IMR-90 (cell line): ENCODE data around the gene RNF181. TPM values are rescaled to one million over a fixed set of nuclear protein-coding genes. Genes with fewer than 3 reads are reported as not detected.

Experiments
- ATAC-seq: fragments of 200-7000 bp; cut with Tn5 transposase; 2 replicates; pipeline ENCODE4 v1.9.1; 2020; ENCODE audit warnings: low read depth, mild to moderate bottlenecking, moderate library complexity
- BruUV-seq: library from RNA; stranded (reverse); fragments of 400-500 nt; replicated peaks from 2 replicates; lab custom pipeline; 2021; lab: Mats Ljungman, UMichigan
- CTCF ChIA-PET: fragments of 300-600 bp; formaldehyde crosslinking; extraction: SDS; loops from one replicate; lab custom pipeline; 2021; ENCODE audit warnings: antibody characterized with exemption; lab: Yijun Ruan, JAX
- POLR2A ChIA-PET: fragments of 300-600 bp; sonication (Branson Sonifier 250); formaldehyde crosslinking; loops from one replicate; lab custom pipeline; 2022; ENCODE audit warnings: antibody characterized with exemption; ENCODE audit not compliant: unreplicated experiment; lab: Charles Lee
- DNase-seq: peaks from one replicate; pipeline ENCODE4 v3.0.0; 2013
- H2AFZ ChIP-seq: replicated peaks from 2 replicates; pipeline ENCODE3; 2013; ENCODE audit warnings: low read length, mild to moderate bottlenecking; ENCODE audit not compliant: poor library complexity
- H2AK5ac ChIP-seq: 2 replicates; pipeline ENCODE4 v1.6.1; 2013; ENCODE audit warnings: low read depth, low read length, inconsistent platforms
- H2AK9ac ChIP-seq: replicated peaks from 2 replicates; pipeline ENCODE3; 2013; ENCODE audit warnings: mild to moderate bottlenecking, low read depth, low read length, moderate library complexity; ENCODE audit not compliant: poor library complexity
- H2BK120ac ChIP-seq: 2 replicates; pipeline ENCODE4 v1.6.1; 2013; ENCODE audit warnings: low read depth, low read length, inconsistent platforms
- H2BK15ac ChIP-seq: 3 replicates; pipeline ENCODE4 v1.6.1; 2013; ENCODE audit warnings: low read depth, low read length, inconsistent platforms
- H2BK20ac ChIP-seq: 2 replicates; pipeline ENCODE4 v1.6.1; 2013; ENCODE audit warnings: low read depth, mild to moderate bottlenecking, inconsistent platforms, low read length, moderate library complexity
- H2BK5ac ChIP-seq: 2 replicates; pipeline ENCODE4 v1.6.1; 2013; ENCODE audit warnings: mild to moderate bottlenecking, low read depth, low read length, inconsistent platforms; ENCODE audit not compliant: poor library complexity, severe bottlenecking
- H3K14ac ChIP-seq: replicated peaks from 2 replicates; pipeline ENCODE4 v1.6.1; 2013; ENCODE audit warnings: low read depth, low read length, inconsistent platforms
- H3K18ac ChIP-seq: 2 replicates; pipeline ENCODE4 v1.6.1; 2013; ENCODE audit warnings: low read depth, low read length, control low read depth
- H3K23ac ChIP-seq: 2 replicates; pipeline ENCODE4 v1.6.1; 2013; ENCODE audit warnings: low read depth, low read length, inconsistent platforms
- H3K27ac ChIP-seq: 2 replicates; pipeline ENCODE4 v1.5.1; 2013; ENCODE audit warnings: mild to moderate bottlenecking, control low read depth, low read length; ENCODE audit not compliant: insufficient read depth
- H3K27me3 ChIP-seq: 2 replicates; pipeline ENCODE4 v1.6.1; 2013; ENCODE audit warnings: low read length; ENCODE audit not compliant: control insufficient read depth, insufficient read depth
- H3K36me3 ChIP-seq: 2 replicates; pipeline ENCODE4 v1.6.1; 2013; ENCODE audit warnings: low read length, mixed read lengths; ENCODE audit not compliant: control insufficient read depth, insufficient read depth
- H3K4ac ChIP-seq: 2 replicates; pipeline ENCODE4 v1.6.1; 2013; ENCODE audit warnings: low read depth, low read length, inconsistent platforms
- H3K4me1 ChIP-seq: 2 replicates; pipeline ENCODE4 v1.6.1; 2013; ENCODE audit warnings: low read length, mixed read lengths; ENCODE audit not compliant: control insufficient read depth, insufficient read depth
- H3K4me2 ChIP-seq: 2 replicates; pipeline ENCODE4 v1.6.1; 2013; ENCODE audit warnings: low read depth, mild to moderate bottlenecking, control low read depth, low read length, moderate library complexity
- H3K4me3 ChIP-seq: 2 replicates; pipeline ENCODE4 v1.5.1; 2013; ENCODE audit warnings: low read depth, mild to moderate bottlenecking, control low read depth, low read length, moderate library complexity; ENCODE audit not compliant: insufficient read depth
- H3K56ac ChIP-seq: 2 replicates; pipeline ENCODE4 v1.6.1; 2013; ENCODE audit warnings: low read length, inconsistent platforms; ENCODE audit not compliant: insufficient read depth; ENCODE audit errors: extremely low read depth
- H3K79me1 ChIP-seq, 2 experiments: 2 replicates each; pipeline ENCODE4 v1.6.1; 2013; ENCODE audit warnings: low read length in 2 of 2, inconsistent platforms in 1 of 2, low read depth in 1 of 2
- H3K9ac ChIP-seq: 2 replicates; pipeline ENCODE4 v1.6.1; 2013; ENCODE audit warnings: low read depth, low read length, control low read depth
- H3K9me1 ChIP-seq: 2 replicates; pipeline ENCODE4 v1.6.1; 2013; ENCODE audit warnings: low read length, inconsistent platforms; ENCODE audit not compliant: insufficient read depth
- H3K9me3 ChIP-seq: 2 replicates; pipeline ENCODE4 v1.6.1; 2013; ENCODE audit warnings: low read length; ENCODE audit not compliant: control insufficient read depth, insufficient read depth
- H4K20me1 ChIP-seq: 2 replicates; pipeline ENCODE4 v1.6.1; 2013; ENCODE audit warnings: low read length, inconsistent platforms; ENCODE audit not compliant: insufficient read depth
- H4K5ac ChIP-seq: 2 replicates; pipeline ENCODE4 v1.6.1; 2013; ENCODE audit warnings: mild to moderate bottlenecking, low read depth, low read length, control low read depth
- H4K8ac ChIP-seq, 2 experiments: 2 replicates each; pipeline ENCODE4 v1.6.1; 2013; ENCODE audit warnings: low read depth in 2 of 2, low read length in 2 of 2, control low read depth in 1 of 2, inconsistent platforms in 1 of 2
- H4K91ac ChIP-seq: 2 replicates; pipeline ENCODE4 v1.6.1; 2013; ENCODE audit warnings: low read depth, low read length, inconsistent platforms; ENCODE audit not compliant: insufficient read depth
- BHLHE40 ChIP-seq: fragments of 150-350 bp; IDR thresholded peaks from 2 replicates; pipeline ENCODE4 v1.6.1; 2016; ENCODE audit warnings: mild to moderate bottlenecking, low read depth, low read length
- CEBPB ChIP-seq: IDR thresholded peaks from 2 replicates; pipeline ENCODE4 v1.6.1; 2012; ENCODE audit warnings: low read depth, low read length, improper control_type of control experiment
- CHD1 ChIP-seq: IDR thresholded peaks from 2 replicates; pipeline ENCODE4 v1.6.1; 2012; ENCODE audit warnings: low read depth, low read length, improper control_type of control experiment
- CTCF ChIP-seq: conservative IDR thresholded peaks from 2 replicates; pipeline ENCODE4 v1.5.1; 2012; ENCODE audit warnings: mild to moderate bottlenecking, low read depth, low read length, improper control_type of control experiment
- FOS ChIP-seq: fragments of 150-350 bp; IDR thresholded peaks from 2 replicates; pipeline ENCODE4 v1.6.1; 2016; ENCODE audit warnings: low read depth, low read length
- MAFK ChIP-seq: IDR thresholded peaks from 2 replicates; pipeline ENCODE4 v1.6.1; 2012; ENCODE audit warnings: low read depth, low read length, improper control_type of control experiment
- MAZ ChIP-seq: IDR thresholded peaks from 2 replicates; pipeline ENCODE4 v1.6.1; 2012; ENCODE audit warnings: low read depth, mild to moderate bottlenecking, low read length, improper control_type of control experiment, moderate library complexity, borderline replicate concordance
- MXI1 ChIP-seq: IDR thresholded peaks from 2 replicates; pipeline ENCODE4 v1.6.1; 2012; ENCODE audit warnings: low read depth, mild to moderate bottlenecking, low read length, moderate library complexity, borderline replicate concordance
- NFE2L2 ChIP-seq: fragments of 150-350 bp; IDR thresholded peaks from 2 replicates; pipeline ENCODE4 v1.6.1; 2016; ENCODE audit warnings: low read depth, mild to moderate bottlenecking, low read length
- POLR2A ChIP-seq: IDR thresholded peaks from 2 replicates; pipeline ENCODE4 v1.6.1; 2012; ENCODE audit warnings: mild to moderate bottlenecking, low read depth, low read length
- RAD21 ChIP-seq: IDR thresholded peaks from 2 replicates; pipeline ENCODE4 v1.6.1; 2012; ENCODE audit warnings: low read length, improper control_type of control experiment
- RCOR1 ChIP-seq: IDR thresholded peaks from 2 replicates; pipeline ENCODE4 v1.6.1; 2012; ENCODE audit warnings: mild to moderate bottlenecking, low read length, improper control_type of control experiment; ENCODE audit not compliant: insufficient replicate concordance
- RFX5 ChIP-seq: IDR thresholded peaks from 2 replicates; pipeline ENCODE4 v1.8.0; 2012; ENCODE audit warnings: low read depth, mild to moderate bottlenecking, low read length, moderate library complexity
- SMC3 ChIP-seq: fragments of 150-350 bp; IDR thresholded peaks from 2 replicates; pipeline ENCODE4 v1.6.1; 2016; ENCODE audit warnings: low read depth, mild to moderate bottlenecking, antibody characterized with exemption, low read length, moderate library complexity
- WGBS, 2 experiments: methylation state at CpG; one replicate each; pipeline versions ENCODE4 v1.1.5 to v1.1.7; 2013; ENCODE audit warnings: missing lambda C conversion rate in 2 of 2; ENCODE audit not compliant: insufficient read length in 1 of 2; ENCODE audit errors: extremely low coverage in 2 of 2; 5-methylcytosine and 5-hydroxymethylcytosine counted together
- dilution Hi-C: fragments of 300-500 bp; cut with HindIII; formaldehyde crosslinking; loops from one replicate; pipeline ENCODE4 v1.14.3; 2018; ENCODE audit warnings: low sequenced_read_pairs; ENCODE audit not compliant: unreplicated experiment
- in situ Hi-C: fragments of 300-500 bp; cut with MboI; formaldehyde crosslinking; loops from 3 replicates; pipeline ENCODE4 v1.14.3; 2019; ENCODE audit warnings: low sequenced_read_pairs, inconsistent platforms, mixed read lengths
- intact Hi-C: fragments of 100-400 bp; cut with micrococcal nuclease; formaldehyde crosslinking; loops from 2 replicates; pipeline ENCODE4 v1.10.0; 2022
- polyA plus RNA-seq, 3 experiments: library from polyadenylated mRNA; depleted of rRNA; stranded (reverse); fragments of >200 nt; gene quantifications; 2 replicates each; pipeline ENCODE4 v1.2.3, GENCODE V29; 2012; ENCODE audit warnings: low replicate concordance in 1 of 3
- total RNA-seq: library from RNA; depleted of rRNA; stranded (reverse); fragments of >200 nt; gene quantifications from 2 replicates; pipeline ENCODE4 v1.2.3, GENCODE V29; 2012
- TF ChIP-seq, protein P1 (sequence below): fragments of 150-350 bp; IDR thresholded peaks from 2 replicates; pipeline ENCODE4 v1.6.1; 2017; ENCODE audit warnings: mild to moderate bottlenecking, antibody characterized with exemption, low read length, low read depth
- TF ChIP-seq, protein P2 (sequence below): fragments of 150-350 bp; IDR thresholded peaks from 2 replicates; pipeline ENCODE4 v1.6.1; 2016; ENCODE audit warnings: low read depth, mild to moderate bottlenecking, low read length, moderate library complexity, borderline replicate concordance

Gene RNF181
- total and polyA plus RNA-seq, 2 of the 4 experiments (the other 2 are of a cell fraction): 438 to 498 TPM

GRCh38 chr2:85635636-85636035 is 40.1 kb downstream of the RNF181 start:
- ATAC-seq: peak; percentile 68

More at GRCh38 chr2:85635636-85636035, 40.1 kb downstream of the RNF181 start:
- dilution Hi-C loops (no loop called here), in situ Hi-C loops (loop anchor here (5.0 kb wide), 1 partner anchor 177 kb away; no protein-coding TSS in a partner anchor), intact Hi-C loops (no loop called here)
- H2BK20ac ChIP-seq: no peak overlapping the region
- no peak overlapping the region for H4K91ac ChIP-seq
- H3K9me3 ChIP-seq: no peaks in the 10 kb centered on the region
- H3K9me1 ChIP-seq: no peaks in the 10 kb centered on the region
- H4K5ac ChIP-seq: no peak overlapping the region
- H3K4ac ChIP-seq: no peak overlapping the region
- H2AK5ac ChIP-seq: no peak overlapping the region
- H2BK120ac ChIP-seq: no peak overlapping the region
- CTCF ChIA-PET: interaction anchor here (0.6 to 2.7 kb wide), 3 partner anchors 14 to 73 kb away, joined by 4 to 18 read pairs (median 7); no protein-coding TSS in a partner anchor
- peak; percentile 50 for DNase-seq
- no peak overlapping the region for H3K4me3 ChIP-seq
- H3K23ac ChIP-seq: 0 out of 2 replicates have a peak overlapping the region, but pooled peaks have one; percentile 11
- H3K79me1 ChIP-seq: peaks cover 6 to 41% of the 10 kb centered on the region in 2 experiments
- H3K4me1 ChIP-seq: 0 out of 2 replicates have a peak, but pooled peaks cover 4% of the 10 kb centered on the region
- no peak overlapping the region for H2BK15ac ChIP-seq
- H4K8ac ChIP-seq: no peak overlapping the region
- no peak overlapping the region for H2AK9ac ChIP-seq
- H3K56ac ChIP-seq: no peak overlapping the region
- no peaks in the 10 kb centered on the region for H3K27me3 ChIP-seq
- POLR2A ChIA-PET: no interaction called here
- TF ChIP-seq RCOR1 (no peak), CEBPB (no peak), FOS (no peak), RFX5 (no peak), BHLHE40 (no peak), SMC3 (no peak), CHD1 (no peak), MAZ (no peak), RAD21 (no peak), NFE2L2 (no peak), POLR2A (no peak), MXI1 (no peak), CTCF (no peak), MAFK (no peak)
- TF ChIP-seq, protein P1, sequence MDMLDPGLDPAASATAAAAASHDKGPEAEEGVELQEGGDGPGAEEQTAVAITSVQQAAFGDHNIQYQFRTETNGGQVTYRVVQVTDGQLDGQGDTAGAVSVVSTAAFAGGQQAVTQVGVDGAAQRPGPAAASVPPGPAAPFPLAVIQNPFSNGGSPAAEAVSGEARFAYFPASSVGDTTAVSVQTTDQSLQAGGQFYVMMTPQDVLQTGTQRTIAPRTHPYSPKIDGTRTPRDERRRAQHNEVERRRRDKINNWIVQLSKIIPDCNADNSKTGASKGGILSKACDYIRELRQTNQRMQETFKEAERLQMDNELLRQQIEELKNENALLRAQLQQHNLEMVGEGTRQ: no peak
- TF ChIP-seq, protein P2, sequence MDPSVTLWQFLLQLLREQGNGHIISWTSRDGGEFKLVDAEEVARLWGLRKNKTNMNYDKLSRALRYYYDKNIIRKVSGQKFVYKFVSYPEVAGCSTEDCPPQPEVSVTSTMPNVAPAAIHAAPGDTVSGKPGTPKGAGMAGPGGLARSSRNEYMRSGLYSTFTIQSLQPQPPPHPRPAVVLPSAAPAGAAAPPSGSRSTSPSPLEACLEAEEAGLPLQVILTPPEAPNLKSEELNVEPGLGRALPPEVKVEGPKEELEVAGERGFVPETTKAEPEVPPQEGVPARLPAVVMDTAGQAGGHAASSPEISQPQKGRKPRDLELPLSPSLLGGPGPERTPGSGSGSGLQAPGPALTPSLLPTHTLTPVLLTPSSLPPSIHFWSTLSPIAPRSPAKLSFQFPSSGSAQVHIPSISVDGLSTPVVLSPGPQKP: no peak
- H2BK5ac ChIP-seq: no peak overlapping the region
- H3K36me3 ChIP-seq: peaks cover 56% of the 10 kb centered on the region
- no peak overlapping the region for H3K9ac ChIP-seq
- H2AFZ ChIP-seq: no peak overlapping the region
- H3K18ac ChIP-seq: no peak overlapping the region
- no TSS peak for BruUV-seq
- no peak overlapping the region for H3K27ac ChIP-seq
- 0 out of 2 replicates have a peak overlapping the region, but pooled peaks have one; percentile 5 for H3K14ac ChIP-seq
- no peak overlapping the region for H3K4me2 ChIP-seq
- WGBS, 2 experiments: 37% methylated on average over 2 of the region's 4 CpGs; no CpG with 5 or more reads in 1 of the 2 experiments
- H4K20me1 ChIP-seq: peaks cover 15% of the 10 kb centered on the region
